Body of pancreas (tissue), 4 donors: ENCODE measurements around the gene VWA5A. TPM values are rescaled to one million over a fixed set of nuclear protein-coding genes. Genes with fewer than 3 reads are reported as not detected.
"Not testable (repeated sequence)": the region's sequence is repeated elsewhere in the genome, so short reads cannot be mapped to it uniquely, and the experiment has no call there.

Experiments
- ATAC-seq: fragments of 150-250 bp; one replicate; pipeline ENCODE4 v1.9.1; 2016
- DNase-seq, 4 donors: peaks; one replicate each; pipeline ENCODE4 v3.0.0-alpha.2; 2019
- H3K27ac ChIP-seq, 4 donors: fragments of 200-600 bp; sonication (generic); 1 replicate in 3 of 4; 2 replicates in 1 of 4; pipeline versions ENCODE4 v1.5.1 to v1.6.1; 2016 to 2019; ENCODE audit warnings: mild to moderate bottlenecking in 1 of 4, mixed read lengths in 1 of 4, moderate library complexity in 1 of 4
- H3K27me3 ChIP-seq, 2 donors: fragments of 200-600 bp; sonication (generic); one replicate each; pipeline ENCODE4 v1.6.0; 2016; ENCODE audit warnings: mild to moderate bottlenecking in 1 of 2
- H3K36me3 ChIP-seq, 2 donors: fragments of 200-600 bp; sonication (generic); replicated peaks in 1 of 2; 2 replicates each; pipeline ENCODE4 v1.5.1; 2016; ENCODE audit warnings: low read depth in 2 of 2; ENCODE audit not compliant: insufficient read depth in 1 of 2
- H3K4me1 ChIP-seq: fragments of 200-600 bp; sonication (generic); one replicate; pipeline ENCODE4 v1.6.0; 2016
- H3K4me3 ChIP-seq, 2 donors: fragments of 200-600 bp; sonication (generic); 1 replicate in 1 of 2; 2 replicates in 1 of 2; pipeline ENCODE4 v1.5.1; 2016 to 2019
- H3K9me3 ChIP-seq, 3 donors: fragments of 200-600 bp; sonication (generic); 1 replicate in 2 of 3; 2 replicates in 1 of 3; pipeline ENCODE4 v1.5.1; 2016
- POLR2A ChIP-seq, 3 donors: fragments of 450-650 bp; IDR thresholded peaks; one replicate each; pipeline ENCODE4 v1.6.1; 2016; ENCODE audit warnings: antibody characterized with exemption in 3 of 3, mild to moderate bottlenecking in 2 of 3
- WGBS, 2 donors: methylation state at CpG; one replicate each; pipeline ENCODE4 v1.1.5; 2017; 5-methylcytosine and 5-hydroxymethylcytosine counted together
- intact Hi-C: fragments of 100-400 bp; cut with DNase I; formaldehyde crosslinking; loops from one replicate; pipeline ENCODE4 v1.15.1; 2023
- total RNA-seq, 2 donors: library from RNA; depleted of rRNA; stranded (reverse); fragments of >200 nt; gene quantifications; one replicate each; pipeline ENCODE4 v1.1.0, GENCODE V29; 2016
- TF ChIP-seq, protein P1 (sequence below), 7 experiments: fragments of 450-650 bp in 4 of 7; fragments of 200-600 bp in 3 of 7; sonication (generic) in 3 of 7; IDR thresholded peaks; one replicate each; pipeline ENCODE4 v1.5.1; 2016 to 2019; ENCODE audit warnings: antibody characterized with exemption in 7 of 7

Gene VWA5A
- total RNA-seq, 2 donors from 2014 or later, result 18.9 to 37.2 TPM

DNA sequence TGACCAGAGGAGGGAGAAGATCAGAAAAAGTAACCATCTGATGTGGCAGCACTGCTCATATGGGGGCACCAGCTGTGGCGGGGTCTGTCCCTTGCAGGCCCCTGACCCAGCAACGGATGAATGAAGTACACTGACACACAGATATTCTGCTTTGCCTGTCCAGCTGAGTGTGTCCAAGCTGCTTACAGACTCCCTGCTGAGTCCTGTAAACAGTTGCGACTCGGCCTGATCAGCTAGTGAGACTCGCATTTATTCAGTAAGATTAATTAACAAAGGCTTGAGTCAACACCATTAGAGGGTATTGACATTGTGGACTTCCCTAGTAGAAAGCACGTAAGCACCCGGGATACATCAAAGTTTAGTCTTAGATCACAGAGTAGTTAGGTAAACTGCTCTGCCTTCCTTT is 52.6 kb downstream of the VWA5A start:
- 32 to 37% methylated on average over 7 of the region's 7 CpGs for WGBS, 2 donors
- no peak overlapping the region for H3K27ac ChIP-seq

DNA sequence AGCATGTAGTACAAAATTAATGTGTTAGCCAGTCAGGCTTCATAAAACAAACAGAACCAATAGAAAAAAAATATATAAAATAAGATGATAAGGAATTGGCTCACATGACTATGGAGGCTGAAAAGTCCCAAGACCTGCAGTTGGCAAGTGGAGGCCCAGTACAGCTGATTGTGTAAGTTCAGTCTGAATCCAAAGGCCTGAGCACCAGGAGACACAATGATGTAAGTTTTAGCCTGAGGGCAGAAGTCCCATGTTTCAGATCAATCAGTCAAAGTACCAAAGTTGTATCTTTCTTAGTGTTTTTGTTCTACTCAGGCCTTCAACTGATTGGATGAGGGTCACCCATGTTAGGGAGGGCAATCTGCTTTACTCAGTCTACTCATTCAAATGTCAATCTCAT is 53.5 kb downstream of the VWA5A start:
- Histone ChIP-seq H3K9me3 (no peaks in the 10 kb centered on the region), H3K36me3 (no peaks in the 10 kb centered on the region), H3K27ac (no peak overlapping the region), H3K4me3 (no peak overlapping the region), H3K4me1 (no peaks in the 10 kb centered on the region), H3K27me3 (no peaks in the 10 kb centered on the region)
- ATAC-seq, result no peak
- no peak for DNase-seq
- TF ChIP-seq, protein P1, sequence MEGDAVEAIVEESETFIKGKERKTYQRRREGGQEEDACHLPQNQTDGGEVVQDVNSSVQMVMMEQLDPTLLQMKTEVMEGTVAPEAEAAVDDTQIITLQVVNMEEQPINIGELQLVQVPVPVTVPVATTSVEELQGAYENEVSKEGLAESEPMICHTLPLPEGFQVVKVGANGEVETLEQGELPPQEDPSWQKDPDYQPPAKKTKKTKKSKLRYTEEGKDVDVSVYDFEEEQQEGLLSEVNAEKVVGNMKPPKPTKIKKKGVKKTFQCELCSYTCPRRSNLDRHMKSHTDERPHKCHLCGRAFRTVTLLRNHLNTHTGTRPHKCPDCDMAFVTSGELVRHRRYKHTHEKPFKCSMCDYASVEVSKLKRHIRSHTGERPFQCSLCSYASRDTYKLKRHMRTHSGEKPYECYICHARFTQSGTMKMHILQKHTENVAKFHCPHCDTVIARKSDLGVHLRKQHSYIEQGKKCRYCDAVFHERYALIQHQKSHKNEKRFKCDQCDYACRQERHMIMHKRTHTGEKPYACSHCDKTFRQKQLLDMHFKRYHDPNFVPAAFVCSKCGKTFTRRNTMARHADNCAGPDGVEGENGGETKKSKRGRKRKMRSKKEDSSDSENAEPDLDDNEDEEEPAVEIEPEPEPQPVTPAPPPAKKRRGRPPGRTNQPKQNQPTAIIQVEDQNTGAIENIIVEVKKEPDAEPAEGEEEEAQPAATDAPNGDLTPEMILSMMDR (IDR thresholded peaks at IDR 0.05), result no peak
- TF ChIP-seq POLR2A (IDR thresholded peaks at IDR 0.05), result no peak
- intact Hi-C loops, result no loop called here

More for the DNA sequence above, 52.6 kb downstream of the VWA5A start:
- ATAC-seq (no peak), DNase-seq (peak in 2 of 4 donors; percentile 5 to 10)
- H3K36me3 ChIP-seq, result no peaks in the 10 kb centered on the region
- no peaks in the 10 kb centered on the region for H3K27me3 ChIP-seq
- no peaks in the 10 kb centered on the region for H3K9me3 ChIP-seq
- intact Hi-C loops, result no loop called here
- no peaks in the 10 kb centered on the region for H3K4me1 ChIP-seq
- TF ChIP-seq POLR2A (IDR thresholded peaks at IDR 0.05), result no peak
- TF ChIP-seq, protein P1 (IDR thresholded peaks at IDR 0.05), result no peak
- H3K4me3 ChIP-seq, result no peak overlapping the region

GRCh38 chr11:124170315-124170714 is 55.1 kb downstream of the VWA5A start:
- ATAC-seq, H3K9me3 ChIP-seq, DNase-seq, H3K27me3 ChIP-seq, H3K4me1 ChIP-seq, H3K27ac ChIP-seq, H3K4me3 ChIP-seq, intact Hi-C loops, H3K36me3 ChIP-seq: not testable (repeated sequence)
- 89 to 98% methylated on average over 8 to 12 of the region's 12 CpGs for WGBS, 2 donors

DNA sequence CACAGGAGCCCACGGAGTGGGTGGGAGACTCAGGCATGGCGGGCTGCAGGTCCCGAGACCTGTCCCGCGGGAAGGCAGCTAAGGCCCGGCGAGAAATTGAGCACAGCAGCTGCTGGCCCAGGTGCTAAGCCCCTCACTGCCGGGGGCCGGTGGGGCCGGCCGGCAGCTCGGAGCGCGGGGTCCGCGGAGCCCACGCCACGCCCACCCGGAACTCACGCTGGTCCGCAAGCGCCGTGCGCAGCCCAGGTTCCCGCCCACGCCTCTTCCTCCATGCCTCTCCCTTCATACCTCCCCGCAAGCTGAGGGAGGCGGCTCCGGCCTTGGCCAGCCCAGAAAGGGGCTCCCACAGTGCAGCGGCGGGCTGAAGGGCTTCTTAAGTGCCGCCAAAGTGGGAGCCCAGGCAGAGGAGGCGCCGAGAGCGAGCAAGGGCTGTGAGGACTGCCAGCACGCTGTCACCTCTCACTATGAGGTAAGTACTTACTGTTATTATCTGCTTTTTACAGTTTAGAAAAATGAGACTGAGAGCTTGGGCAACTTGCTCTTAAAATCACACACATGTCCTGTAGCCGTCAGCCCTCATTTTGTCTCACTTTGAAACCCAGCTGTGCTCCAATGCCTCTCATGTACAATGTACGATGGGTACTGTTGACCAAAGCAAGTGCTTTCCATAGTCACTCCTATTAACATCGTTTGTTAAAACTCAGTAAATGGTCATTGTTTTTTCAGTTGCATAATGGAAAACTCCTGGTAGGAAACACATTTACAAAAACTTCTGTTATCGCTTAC is 55.7 kb downstream of the VWA5A start:
- DNase-seq, result no peak
- intact Hi-C loops, result no loop called here
- WGBS, 2 donors, result 90 to 92% methylated on average over 13 to 17 of the region's 40 CpGs

DNA sequence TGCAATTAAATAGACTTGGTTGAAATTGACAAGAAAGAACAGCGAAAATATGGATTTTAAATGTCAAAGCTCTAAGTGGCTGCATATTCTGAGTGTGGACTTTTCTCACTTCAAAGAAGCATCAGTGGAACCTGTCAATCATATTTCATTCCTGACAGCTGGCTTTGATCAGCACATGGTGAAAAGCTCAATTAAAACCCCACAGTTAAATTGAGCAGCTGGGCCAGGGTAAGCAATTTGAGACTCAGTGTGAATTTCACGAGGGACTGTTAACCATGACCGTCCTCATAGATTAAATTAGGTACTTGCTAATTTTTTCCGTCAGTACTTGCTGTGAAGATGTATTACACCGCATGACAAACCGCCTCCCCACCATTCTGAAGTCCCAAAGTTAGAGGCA is 56.9 kb downstream of the VWA5A start:
- Histone ChIP-seq H3K9me3 (no peaks in the 10 kb centered on the region), H3K36me3 (no peaks in the 10 kb centered on the region), H3K4me1 (no peaks in the 10 kb centered on the region), H3K27ac (no peak overlapping the region), H3K4me3 (no peak overlapping the region), H3K27me3 (no peaks in the 10 kb centered on the region)
- 83 to 85% methylated on average over 6 of the region's 6 CpGs for WGBS, 2 donors
- no peak for ATAC-seq
- DNase-seq, result no peak
- intact Hi-C loops, result no loop called here
- no peak for TF ChIP-seq POLR2A (IDR thresholded peaks at IDR 0.05)
- TF ChIP-seq, protein P1 (IDR thresholded peaks at IDR 0.05), result no peak

More for the DNA sequence above, 55.7 kb downstream of the VWA5A start:
- Histone ChIP-seq H3K36me3 (no peaks in the 10 kb centered on the region), H3K9me3 (no peaks in the 10 kb centered on the region), H3K27ac (no peak overlapping the region), H3K4me1 (no peaks in the 10 kb centered on the region), H3K4me3 (no peak overlapping the region), H3K27me3 (no peaks in the 10 kb centered on the region)
- ATAC-seq, result no peak
- TF ChIP-seq, protein P1 (IDR thresholded peaks at IDR 0.05), result no peak
- no peak for TF ChIP-seq POLR2A (IDR thresholded peaks at IDR 0.05)
